T-helper 1 cell (primary cell): ENCODE measurements around the gene FBXW4.

ENCODE experiments used
- DNase-seq, 5 donors: peaks; one replicate each; pipeline ENCODE4 v3.0.0-alpha.2; 2012 to 2020

FBXW4 gene

GRCh38 chr10:101565370-101565900, 129.5 kb downstream of the FBXW4 start:
- no peak for DNase-seq

GRCh38 chr10:101564490-101564991, 130.4 kb downstream of the FBXW4 start:
- no peak for DNase-seq

- no peak for DNase-seq
These were observed 131.4 kb downstream of the FBXW4 start for GRCh38 chr10:101563497-101564040.

GRCh38 chr10:101563007-101563406, 132.0 kb downstream of the FBXW4 start:
- DNase-seq: no peak

GRCh38 chr10:101562231-101562630, 132.7 kb downstream of the FBXW4 start:
- DNase-seq: no peak

GRCh38 chr10:101561068-101561915, 133.7 kb downstream of the FBXW4 start:
- no peak for DNase-seq
